ENCODE results near the gene ADGRG2.

DNA sequence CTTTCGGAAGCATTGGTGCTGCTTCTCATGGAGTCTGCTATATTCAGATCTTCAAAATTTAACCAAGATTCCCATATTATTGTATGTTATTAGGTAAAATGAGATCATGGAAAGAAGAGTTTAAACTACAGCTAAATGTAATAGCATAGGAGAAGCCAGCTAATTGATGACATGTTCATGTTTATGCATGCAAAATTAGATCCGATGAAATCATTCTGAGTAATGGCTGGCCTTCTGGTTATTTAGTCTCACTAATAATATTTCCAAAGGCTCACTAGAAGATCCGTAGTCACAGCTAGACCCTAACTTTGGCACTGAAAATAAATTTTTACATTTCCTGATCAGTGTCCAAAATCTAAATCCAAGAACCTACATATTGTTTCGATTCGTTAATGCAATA lies 118.5 kb downstream of the ADGRG2 start:
- TF ChIP-seq, protein P1, sequence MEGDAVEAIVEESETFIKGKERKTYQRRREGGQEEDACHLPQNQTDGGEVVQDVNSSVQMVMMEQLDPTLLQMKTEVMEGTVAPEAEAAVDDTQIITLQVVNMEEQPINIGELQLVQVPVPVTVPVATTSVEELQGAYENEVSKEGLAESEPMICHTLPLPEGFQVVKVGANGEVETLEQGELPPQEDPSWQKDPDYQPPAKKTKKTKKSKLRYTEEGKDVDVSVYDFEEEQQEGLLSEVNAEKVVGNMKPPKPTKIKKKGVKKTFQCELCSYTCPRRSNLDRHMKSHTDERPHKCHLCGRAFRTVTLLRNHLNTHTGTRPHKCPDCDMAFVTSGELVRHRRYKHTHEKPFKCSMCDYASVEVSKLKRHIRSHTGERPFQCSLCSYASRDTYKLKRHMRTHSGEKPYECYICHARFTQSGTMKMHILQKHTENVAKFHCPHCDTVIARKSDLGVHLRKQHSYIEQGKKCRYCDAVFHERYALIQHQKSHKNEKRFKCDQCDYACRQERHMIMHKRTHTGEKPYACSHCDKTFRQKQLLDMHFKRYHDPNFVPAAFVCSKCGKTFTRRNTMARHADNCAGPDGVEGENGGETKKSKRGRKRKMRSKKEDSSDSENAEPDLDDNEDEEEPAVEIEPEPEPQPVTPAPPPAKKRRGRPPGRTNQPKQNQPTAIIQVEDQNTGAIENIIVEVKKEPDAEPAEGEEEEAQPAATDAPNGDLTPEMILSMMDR (IDR thresholded peaks at IDR 0.05; ENCODE audit: insufficient read depth, low read length) = no peak
- TF ChIP-seq GABPA (IDR thresholded peaks at IDR 0.05; ENCODE audit: low read depth) (no peak), REST (IDR thresholded peaks at IDR 0.05; ENCODE audit: insufficient replicate concordance, low read depth) (no peak), POLR2AphosphoS5 (IDR thresholded peaks at IDR 0.05; ENCODE audit: low read depth) (no peak), SPI1 (IDR thresholded peaks at IDR 0.05; ENCODE audit: borderline replicate concordance, low read depth) (no peak)
